ELR (cell line): ENCODE data around the gene CCDC73.

ENCODE experiments used
- DNase-seq: peaks from one replicate; pipeline ENCODE4 v3.0.0-alpha.2; 2015; ENCODE audit warnings: low read depth

The CCDC73 gene

GRCh38 chr11:32586576-32587190, 207.8 kb downstream of the CCDC73 start:
- peak; percentile 67 for DNase-seq

- peak; percentile 20 for DNase-seq
Observed at GRCh38 chr11:32584921-32585320, 209.5 kb downstream of the CCDC73 start.

GRCh38 chr11:32583459-32584271, 210.8 kb downstream of the CCDC73 start, which contains the start of gene EIF3M:
TSS of gene EIF3M (plus strand) at chr11:32583831. CDS start at chr11:32583888, 57 bp downstream.
- DNase-seq = peak; percentile 96

- DNase-seq = no peak
Observed at GRCh38 chr11:32581556-32581955, 212.9 kb downstream of the CCDC73 start.

GRCh38 chr11:32580967-32581366, 213.5 kb downstream of the CCDC73 start:
- peak; percentile 45 for DNase-seq

- DNase-seq = no peak
Observed at GRCh38 chr11:32576456-32576855, 218.0 kb downstream of the CCDC73 start.

GRCh38 chr11:32575070-32575469, 219.4 kb downstream of the CCDC73 start:
- DNase-seq = no peak

- no peak for DNase-seq
Observed at GRCh38 chr11:32574421-32574820, 220.0 kb downstream of the CCDC73 start.

GRCh38 chr11:32573228-32573627, 221.2 kb downstream of the CCDC73 start:
- DNase-seq = no peak

GRCh38 chr11:32571039-32571438, 223.4 kb downstream of the CCDC73 start:
- DNase-seq = no peak

GRCh38 chr11:32569313-32569881, 225.1 kb downstream of the CCDC73 start:
- no peak for DNase-seq

GRCh38 chr11:32567154-32567553, 227.3 kb downstream of the CCDC73 start:
- no peak for DNase-seq

- peak; percentile 20 for DNase-seq
Observed at GRCh38 chr11:32566517-32566916, 227.9 kb downstream of the CCDC73 start.

- no peak for DNase-seq
Observed at GRCh38 chr11:32563600-32563959, 230.9 kb downstream of the CCDC73 start.

GRCh38 chr11:32562839-32563599, 231.4 kb downstream of the CCDC73 start:
- DNase-seq = no peak

- DNase-seq = no peak
Observed at GRCh38 chr11:32561835-32562234, 232.6 kb downstream of the CCDC73 start.

- DNase-seq = no peak
Observed at GRCh38 chr11:32555895-32556294, 238.6 kb downstream of the CCDC73 start.

GRCh38 chr11:32555091-32555490, 239.4 kb downstream of the CCDC73 start:
- DNase-seq = no peak
